D341Med (cell line): ENCODE results near the gene SGO2.
"Not testable (repeated sequence)": the region's sequence is repeated elsewhere in the genome, so short reads cannot be mapped to it uniquely, and the experiment has no call there.

Experiments
- DNase-seq: peaks from one replicate; pipeline ENCODE4 v3.0.0; 2012; ENCODE audit warnings: low spot score

The SGO2 gene

DNA sequence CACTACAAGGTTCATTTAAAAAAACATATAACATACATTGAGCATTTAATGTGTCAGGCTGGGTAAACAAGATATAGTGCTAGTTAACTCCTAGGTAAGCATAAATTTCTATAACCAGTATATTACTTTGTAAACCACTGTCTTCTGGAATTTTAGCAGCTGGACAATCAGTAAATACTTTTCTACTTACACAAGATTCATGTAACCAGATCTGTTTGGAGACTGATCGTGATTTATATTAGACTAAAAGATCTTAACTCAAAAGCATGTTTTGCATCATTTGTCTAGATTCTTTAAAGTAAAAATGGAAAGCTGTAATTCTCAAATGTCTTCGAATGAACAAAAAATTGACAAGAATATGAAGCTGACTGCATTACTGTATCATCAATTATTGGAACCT, 941 bp upstream of the SGO2 start:
- no peak for DNase-seq

- no peak for DNase-seq
Measured at GRCh38 chr2:200525551-200525881, 491 bp upstream of the SGO2 start.

GRCh38 chr2:200528228-200528627, 2.2 kb downstream of the SGO2 start:
- DNase-seq = no peak

DNA sequence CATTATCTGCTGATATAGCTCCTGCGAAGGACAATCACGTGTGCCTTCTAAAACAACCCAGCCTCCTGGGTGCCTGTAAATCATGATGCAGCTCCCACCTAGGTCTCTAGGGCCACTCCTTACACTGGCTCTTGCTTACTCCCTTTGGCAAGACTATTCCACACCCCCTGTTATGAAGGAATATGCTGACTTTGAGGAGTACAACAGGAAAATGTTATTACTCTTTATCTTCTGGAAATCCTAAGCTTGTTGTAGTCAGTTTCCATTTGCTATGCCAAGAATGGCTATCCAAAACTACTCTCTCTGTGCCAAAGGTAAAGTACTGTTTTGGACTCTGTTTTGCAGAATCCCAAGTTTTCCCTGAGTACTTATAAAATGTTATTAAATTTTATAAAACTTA, 7.7 kb downstream of the SGO2 start:
- DNase-seq = no peak

DNA sequence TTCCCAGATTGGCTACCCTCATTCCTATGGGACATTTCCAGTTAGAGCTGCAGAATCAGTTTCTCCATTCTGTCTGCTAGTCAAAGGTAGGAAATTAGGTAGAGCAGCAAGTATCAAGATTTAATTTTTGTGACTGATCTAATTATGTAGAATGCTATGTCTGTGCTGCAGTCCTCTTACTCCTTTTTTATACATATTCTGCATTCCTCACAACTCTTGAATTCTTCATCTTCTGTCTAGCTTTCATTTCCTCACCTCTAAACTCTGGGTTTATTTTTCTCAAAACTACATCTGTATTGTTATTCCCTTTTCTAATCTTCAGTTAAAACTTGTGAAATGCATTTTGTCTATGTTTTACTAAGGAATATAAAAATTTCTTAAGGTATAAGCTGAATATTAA, 8.6 kb downstream of the SGO2 start:
- no peak for DNase-seq

DNA sequence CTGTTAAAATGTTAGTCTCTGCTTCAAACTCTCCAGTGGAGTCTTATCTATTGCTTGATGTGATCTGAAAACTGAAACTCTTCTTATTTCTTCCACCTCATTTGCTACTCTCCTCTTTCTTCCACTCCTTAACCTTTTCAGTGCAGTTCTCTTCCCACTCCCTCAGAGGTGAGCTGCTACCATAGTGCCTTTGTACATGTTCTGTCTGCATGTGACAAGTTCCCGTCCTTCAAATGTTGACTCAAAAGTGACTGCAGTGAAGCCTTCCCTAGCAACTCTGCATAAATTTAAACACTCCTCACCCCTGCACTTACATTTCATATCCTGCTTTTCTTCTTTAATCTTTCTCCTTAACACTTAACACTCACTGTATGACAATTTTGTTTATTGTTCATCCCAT, 12.1 kb downstream of the SGO2 start:
- no peak for DNase-seq

- DNase-seq = no peak
Measured at GRCh38 chr2:200540793-200541192, 14.8 kb downstream of the SGO2 start.

DNA sequence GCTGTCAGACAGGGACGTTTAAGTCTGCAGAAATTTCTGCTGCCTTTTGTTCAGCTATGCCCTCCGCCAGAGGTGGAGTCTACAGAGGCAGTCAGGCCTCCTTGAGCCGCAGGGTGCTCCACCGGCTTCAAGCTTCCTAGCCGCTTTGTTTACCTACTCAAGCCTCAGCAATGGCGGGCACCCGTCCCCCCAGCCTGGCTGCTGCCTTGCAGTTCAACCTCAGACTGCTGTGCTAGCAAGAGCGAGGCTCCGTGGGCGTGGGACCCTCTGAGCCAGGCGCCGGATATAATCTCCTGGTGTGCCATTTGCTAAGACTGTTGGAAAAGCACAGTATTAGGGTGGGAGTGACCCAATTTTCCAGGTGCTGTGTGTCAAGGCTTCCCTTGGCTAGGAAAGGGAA, 40.6 kb downstream of the SGO2 start:
- not testable (repeated sequence) for DNase-seq

DNA sequence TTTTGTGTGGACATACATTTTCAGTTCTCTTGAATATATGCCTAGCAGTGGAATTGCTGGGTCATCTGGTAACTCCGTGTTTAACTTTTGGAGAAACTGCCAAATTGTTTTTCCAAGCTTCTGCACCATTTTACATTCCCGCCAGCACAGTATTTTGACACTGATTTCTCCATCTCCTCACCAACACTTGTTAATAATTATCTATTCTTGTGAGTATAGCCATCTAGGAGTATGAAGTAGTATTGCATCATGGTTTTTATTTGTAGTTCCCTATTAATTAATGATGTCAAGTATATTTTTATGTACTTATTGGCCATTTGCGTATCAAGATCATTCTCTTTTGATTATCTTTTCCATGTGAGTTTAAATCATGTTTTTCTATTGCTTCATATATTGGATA, 41.9 kb downstream of the SGO2 start:
- no peak for DNase-seq

DNA sequence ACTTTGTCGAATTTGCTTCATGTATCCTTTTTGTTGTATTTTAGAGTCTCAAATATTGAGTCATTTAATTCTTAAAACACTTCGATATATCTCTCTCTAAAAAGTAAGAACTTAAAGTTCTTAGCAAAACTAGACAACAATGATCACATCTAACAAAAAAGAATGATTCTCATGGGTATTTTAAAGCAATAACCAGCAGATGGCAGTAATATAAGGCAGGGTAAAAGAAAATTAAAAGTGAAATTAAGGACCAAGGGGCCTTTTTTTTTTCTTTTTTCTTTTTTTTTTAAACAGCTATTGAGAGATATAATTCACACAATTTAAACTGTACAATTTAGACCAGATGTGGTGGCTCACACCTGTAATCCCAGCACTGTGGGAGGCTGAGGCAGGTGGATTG, 50.0 kb downstream of the SGO2 start:
- DNase-seq = no peak

- DNase-seq = no peak
Measured at GRCh38 chr2:200577027-200577426, 51.0 kb downstream of the SGO2 start.

DNA sequence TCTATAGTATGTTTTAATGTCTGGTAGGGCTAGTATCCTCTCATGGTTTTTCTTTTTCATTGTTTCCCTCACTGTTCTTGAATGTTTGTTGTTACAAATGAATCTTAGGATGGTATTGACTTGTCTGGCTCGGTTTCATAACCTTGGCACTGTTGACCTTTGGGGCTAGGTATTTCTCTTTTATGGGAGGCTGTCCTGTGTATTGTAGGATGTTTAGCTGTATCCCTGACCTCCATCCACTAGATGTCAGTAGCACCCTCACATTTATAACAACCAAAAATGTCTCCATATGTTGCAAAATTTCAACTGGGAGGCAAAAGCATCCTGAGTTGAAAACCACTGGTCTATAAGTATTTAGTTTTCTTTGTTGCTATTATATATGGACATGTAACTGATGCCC, 52.8 kb downstream of the SGO2 start:
- DNase-seq = no peak

DNA sequence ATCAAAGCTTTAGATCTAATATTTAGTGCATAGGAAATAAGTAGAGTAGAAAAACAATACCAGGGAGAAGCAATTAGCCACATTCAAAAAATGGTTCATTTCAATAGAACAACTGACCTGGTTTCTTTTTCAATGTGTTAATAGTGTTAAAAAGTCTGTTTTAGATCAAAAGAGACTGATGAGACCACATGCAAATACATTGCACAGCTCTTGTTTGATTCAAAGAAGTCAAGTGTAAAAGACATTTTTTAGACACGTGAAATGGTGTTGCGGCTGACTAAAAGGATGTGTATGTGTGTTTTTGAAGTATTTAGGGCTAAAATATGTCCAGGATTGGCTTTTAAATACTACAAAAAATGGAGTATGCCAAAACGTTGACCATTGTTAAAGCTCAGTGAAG, 58.6 kb downstream of the SGO2 start:
- DNase-seq = no peak

GRCh38 chr2:200585340-200585729, 59.3 kb downstream of the SGO2 start:
- no peak for DNase-seq

DNA sequence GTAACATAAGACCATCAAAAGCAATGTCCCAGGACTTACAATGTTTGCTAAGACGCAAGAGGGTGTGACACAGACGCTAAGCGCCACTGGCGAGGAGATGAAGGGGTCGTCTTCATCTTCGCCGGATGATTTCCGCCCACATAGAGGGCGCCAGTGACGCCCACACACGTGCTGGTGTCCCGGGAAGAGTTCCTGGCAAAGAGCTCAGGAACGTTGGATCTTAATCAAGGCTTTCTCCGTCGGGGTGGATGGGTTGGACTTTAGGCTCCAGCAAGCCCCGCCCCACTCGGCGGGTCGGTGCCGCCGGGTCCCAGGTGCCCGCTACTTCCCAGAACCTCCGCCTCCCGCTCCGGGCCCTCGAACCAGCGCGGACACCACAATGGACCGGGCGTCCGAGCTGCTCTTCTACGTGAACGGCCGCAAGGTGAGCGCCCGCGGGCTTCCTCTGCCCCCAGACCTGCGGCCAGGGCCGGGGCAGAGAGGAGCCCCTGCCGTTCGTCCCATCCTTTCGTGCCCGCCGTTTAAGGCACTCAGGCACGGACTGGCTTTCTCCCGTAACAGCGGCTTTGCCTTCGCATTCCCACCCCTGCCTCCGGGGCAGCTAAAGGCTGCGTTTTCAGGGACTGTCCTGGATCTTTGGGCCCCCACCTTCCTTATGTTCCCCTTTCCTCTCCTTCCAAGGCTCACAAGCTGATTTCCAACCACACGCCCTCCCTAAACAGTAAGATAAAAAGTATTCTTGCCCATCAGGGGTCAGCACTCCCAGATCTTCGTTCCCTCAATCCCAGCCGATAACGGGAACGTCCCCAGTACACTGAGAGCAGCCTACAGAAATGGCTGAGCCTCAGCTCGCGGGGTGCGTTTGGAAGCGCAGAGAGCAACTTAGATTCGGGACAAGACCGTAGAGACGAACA, 60.0 kb downstream of the SGO2 start, which contains the start of gene AOX1:
TSS of gene AOX1 (plus strand) at position 285 of the 914 bp plus-strand sequence. CDS start at position 380, 95 bp downstream.
- no peak for DNase-seq

DNA sequence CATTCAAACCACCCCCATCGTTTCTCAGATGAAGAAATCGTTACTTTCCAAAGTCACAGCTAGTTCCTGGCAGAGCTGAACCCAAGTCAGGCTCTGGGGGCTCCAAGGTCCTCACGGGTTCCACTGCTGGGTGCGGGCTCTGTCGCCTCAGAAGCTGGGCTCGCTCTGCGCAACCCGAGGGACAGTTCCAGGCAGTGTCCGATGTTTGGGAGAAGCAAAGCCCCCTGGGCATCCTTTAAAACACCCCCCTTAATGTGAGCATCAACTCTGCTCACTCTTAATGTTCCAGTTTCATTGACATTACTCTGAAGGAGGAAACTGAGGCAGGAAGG, 60.6 kb downstream of the SGO2 start:
- no peak for DNase-seq

DNA sequence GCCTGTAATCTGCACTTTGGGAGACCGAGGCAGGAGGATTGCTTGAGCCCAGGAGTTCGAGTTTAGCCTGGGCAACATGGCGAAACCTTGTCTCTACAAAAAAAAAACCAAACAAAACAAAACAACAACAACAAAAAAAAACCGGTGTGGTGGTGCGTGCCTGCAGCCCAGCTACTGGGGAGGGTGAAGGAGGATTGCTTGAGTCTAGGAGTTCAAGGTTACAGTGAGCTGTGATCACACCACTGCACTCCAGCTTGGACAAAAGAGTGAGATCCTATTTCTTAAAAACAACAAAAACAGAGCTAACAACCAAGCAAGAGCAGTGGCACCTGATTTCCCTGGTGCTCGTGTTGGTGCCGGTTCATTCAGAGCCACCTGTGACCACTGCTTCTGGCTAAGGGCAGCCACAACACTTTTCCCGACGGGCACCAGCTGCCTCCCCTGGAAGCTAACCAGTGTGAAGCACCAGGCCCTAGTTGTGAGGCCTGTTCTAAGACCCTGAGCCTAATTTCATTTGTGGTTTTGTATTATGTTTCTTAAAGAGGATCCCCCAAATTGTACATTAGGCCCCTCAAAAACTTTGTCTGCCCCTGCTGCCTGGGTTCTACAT, 61.1 kb downstream of the SGO2 start:
- no peak for DNase-seq

- no peak for DNase-seq
Measured at GRCh38 chr2:200588076-200588678, 62.2 kb downstream of the SGO2 start.

DNA sequence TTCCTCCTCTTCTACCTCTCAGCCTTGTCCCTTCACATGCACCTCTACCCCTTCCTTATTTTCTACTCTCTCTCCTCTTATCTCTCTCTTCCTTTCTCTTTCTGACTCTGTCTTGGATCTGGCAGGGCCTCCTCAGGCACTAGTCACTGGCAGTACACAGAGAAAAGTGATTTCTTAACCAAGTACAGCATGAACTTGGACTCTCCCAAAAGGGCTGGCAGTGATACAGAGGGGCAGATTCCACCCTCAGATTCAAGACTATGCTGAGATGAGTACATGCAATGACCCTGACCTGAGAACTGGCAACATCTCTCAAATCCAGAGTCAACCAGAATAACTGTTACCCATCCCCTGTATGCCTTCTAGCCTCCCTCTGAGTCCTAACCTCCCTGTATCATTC, 64.1 kb downstream of the SGO2 start:
- DNase-seq = no peak

- DNase-seq = no peak
Measured at GRCh38 chr2:200591308-200591707, 65.3 kb downstream of the SGO2 start.

- DNase-seq = no peak
Measured at GRCh38 chr2:200592406-200593075, 66.5 kb downstream of the SGO2 start.

GRCh38 chr2:200593905-200594304, 67.9 kb downstream of the SGO2 start:
- no peak for DNase-seq

- DNase-seq = no peak
Measured at GRCh38 chr2:200595913-200596312, 69.9 kb downstream of the SGO2 start.
